ENCODE data around the gene AGAP1.

AGAP1 gene

DNA sequence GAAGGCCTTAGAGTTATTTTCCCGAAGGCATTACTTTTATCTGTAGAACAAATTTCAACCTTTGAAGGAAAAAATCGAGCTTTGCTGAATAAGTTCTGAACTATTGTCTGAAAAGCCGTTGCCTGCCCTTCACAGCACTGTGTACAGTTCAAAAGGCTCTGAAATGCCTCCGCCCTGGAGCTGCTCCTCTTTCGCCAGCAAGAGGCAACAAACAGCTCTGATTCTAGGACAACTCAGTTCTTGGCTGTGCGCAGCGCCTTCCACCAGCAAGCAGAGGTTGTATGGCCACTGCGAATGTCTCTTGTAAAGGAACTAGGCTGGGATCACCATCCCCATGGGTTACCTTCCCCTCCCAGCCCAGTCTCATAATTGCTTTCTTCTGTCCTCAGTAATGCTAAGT is 365.8 kb downstream of the AGAP1 start:
- no peak for DNase-seq

DNA sequence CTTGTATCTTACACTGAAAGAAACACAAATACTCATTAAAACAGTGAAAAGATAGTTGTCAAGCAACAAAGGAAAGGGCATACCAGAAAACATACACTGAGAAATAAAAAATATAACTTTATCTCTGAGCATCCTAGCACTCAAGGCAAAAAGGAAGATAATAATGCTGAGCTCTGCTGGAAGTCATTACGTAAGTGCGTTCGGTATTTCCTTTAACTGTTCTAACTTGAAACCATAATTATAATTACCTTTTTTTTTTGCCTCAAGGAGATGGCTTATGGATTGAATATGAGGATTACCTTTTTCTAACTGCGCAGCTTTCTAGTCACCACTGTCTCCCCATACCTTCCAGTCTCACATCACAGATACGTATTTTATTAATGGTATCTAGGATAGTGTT is 366.3 kb downstream of the AGAP1 start:
- no peak for DNase-seq

- no peak for DNase-seq
Observed at GRCh38 chr2:235860871-235861270, 367.0 kb downstream of the AGAP1 start.

DNA sequence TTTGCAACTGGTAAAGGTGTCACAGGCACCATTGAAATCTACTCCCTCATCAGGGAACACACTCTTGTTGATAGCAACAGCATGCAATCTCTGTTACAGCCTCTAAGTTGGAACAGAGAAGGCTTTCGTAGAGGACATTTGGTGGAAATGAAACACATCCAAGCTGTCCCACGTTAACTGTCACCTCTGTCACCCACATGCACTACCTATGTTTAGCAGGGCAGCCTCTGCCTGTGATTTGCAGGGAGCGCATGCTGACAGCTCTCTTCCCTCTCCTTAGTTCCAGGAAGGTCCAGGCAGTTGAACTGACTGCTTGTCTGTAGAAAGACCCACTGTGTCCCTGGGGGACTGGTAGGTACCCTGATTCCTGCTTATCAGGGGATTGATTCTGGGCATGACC is 367.5 kb downstream of the AGAP1 start:
- DNase-seq = no peak

- DNase-seq = no peak
Observed at GRCh38 chr2:235863414-235863813, 369.6 kb downstream of the AGAP1 start.

GRCh38 chr2:235864302-235864701 is 370.5 kb downstream of the AGAP1 start:
- DNase-seq = no peak

DNA sequence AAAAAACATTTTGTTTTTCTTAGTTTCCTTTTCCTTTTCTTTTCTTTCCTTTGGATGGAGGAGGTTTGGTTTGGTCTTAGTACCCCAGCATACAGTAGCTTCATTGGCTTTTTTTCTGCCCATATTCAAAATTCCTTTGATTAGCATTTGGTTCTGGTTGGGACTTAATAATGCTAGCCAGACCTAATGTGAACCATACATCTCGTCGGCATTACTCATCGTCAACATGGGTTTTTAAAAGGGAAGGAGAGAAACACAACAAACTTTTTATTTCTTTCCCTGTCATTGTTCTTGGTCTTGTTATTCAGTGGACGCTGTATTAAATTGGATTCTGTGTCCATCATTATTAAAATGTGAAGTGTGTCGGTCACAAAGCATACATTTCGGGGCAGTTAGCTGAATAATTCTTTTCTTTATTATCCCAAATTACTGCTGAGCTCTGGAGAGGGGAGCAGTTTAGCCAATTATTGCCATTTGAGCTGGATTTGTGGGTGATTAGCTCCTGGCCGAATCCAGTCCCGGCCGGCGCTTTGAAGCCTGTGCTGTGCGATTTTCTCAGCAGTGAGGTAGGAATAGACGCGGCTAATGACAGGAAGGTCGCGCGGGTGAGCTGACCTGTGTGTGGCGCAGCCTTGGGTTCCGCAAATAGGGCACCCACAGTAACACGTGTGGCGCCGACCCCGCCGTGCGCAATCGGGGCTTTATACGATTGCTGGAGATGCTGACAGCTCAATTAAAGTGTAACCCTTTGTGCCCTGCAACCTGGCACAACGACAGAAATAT is 371.1 kb downstream of the AGAP1 start:
- DNase-seq = no peak

DNA sequence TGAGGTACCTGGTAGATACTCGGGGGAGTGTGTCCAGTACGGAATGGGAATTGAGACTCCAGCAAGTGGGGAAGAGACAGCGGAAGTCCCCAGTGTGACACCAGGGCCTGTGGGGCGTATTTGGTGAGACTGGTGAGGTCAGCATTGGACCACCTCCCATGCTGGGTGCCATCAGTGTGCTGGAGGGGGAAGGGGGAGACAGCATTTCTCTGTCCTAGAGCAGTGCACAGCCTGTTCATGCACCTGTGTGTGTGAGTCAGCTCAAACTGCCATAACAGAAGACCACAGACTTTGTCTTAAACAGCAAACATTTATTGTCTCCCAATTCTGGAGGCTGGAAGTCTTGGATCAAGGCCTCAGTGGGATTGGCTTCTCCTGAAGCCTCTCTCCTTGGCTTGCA is 372.5 kb downstream of the AGAP1 start:
- no peak for DNase-seq

DNA sequence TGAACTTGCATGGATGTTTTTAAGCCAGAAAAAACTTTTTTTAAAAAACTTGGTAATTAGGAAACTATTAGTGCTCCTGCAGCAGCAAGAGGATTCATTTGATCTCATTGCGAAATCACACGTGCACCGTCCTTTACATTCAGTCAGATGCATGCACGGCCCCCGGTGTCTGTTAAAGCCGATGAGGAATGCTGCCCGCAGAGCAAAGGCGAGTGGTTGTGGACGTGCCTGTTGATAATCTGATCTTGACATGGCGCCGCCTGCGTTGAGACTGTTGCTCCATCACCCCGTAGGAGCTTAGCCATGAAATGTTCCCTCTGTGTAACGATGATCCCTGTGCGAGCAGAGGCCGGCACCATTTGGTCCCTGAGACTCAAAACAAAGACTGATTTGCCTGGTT is 374.4 kb downstream of the AGAP1 start:
- no peak for DNase-seq

GRCh38 chr2:235868645-235869044 is 374.8 kb downstream of the AGAP1 start:
- no peak for DNase-seq

DNA sequence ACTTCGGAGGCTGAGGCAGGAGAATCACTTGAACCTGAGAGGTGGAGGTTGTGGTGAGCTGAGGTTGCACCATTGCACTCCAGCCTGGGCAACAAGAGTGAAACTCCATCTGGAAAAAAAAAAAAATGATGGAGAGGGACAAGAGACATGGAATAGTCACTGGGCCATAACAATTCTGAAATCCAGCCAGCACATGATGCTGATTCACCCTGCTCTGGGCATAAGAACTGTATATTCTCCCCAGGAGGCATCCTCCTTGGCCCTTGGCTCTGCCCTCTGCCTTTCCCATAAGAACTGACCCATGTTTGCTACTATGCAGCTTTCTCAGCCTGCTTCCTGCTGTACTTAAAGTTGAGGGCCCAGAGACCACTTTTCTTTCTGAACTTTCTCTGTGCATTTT is 376.7 kb downstream of the AGAP1 start:
- no peak for DNase-seq

- no peak for DNase-seq
Observed at GRCh38 chr2:235876099-235876679, 382.3 kb downstream of the AGAP1 start.

DNA sequence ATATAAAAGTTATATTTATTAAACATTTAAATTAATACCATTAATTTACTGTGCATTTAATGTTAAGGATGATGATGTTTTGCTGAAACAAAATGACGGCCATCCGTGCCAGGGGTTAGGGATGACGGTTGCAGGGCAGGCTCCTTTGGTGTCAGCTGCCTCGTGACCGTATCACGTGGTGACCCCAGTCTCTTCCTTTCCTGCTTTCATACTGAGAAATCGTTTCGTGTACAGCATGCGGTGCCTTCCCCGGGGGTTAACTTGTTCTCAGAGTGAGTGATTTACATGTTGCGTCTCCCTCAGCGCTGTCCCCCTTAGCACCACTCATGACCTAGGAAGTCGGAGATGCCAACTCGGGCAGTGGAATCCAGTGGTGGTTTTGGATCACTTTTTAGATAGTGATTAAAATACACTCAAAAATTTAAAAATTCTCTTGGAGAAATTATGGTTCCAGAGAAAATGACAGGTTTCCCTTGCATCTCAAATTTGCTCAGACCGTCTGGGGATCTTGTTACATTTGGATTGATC is 383.5 kb downstream of the AGAP1 start:
- no peak for DNase-seq

GRCh38 chr2:235879116-235879515 is 385.3 kb downstream of the AGAP1 start:
- no peak for DNase-seq

DNA sequence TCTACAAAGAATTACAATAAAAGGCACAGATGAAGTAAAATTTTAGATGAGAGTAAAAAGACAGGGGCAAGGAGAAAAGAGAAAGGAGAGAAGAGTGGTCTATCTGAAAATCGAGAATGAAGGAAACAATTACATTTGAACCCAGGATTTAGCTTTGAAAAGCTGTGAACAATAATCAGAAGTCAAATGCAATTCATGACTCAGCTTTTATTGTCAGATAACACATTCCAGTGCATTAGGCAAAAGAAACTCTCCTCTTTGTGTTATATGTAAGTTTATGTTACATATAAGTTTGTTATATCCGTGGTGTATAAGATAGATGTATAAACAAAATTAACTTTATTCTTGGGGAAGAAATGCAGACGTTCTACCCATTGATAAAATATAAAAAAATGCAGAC is 389.8 kb downstream of the AGAP1 start:
- no peak for DNase-seq

DNA sequence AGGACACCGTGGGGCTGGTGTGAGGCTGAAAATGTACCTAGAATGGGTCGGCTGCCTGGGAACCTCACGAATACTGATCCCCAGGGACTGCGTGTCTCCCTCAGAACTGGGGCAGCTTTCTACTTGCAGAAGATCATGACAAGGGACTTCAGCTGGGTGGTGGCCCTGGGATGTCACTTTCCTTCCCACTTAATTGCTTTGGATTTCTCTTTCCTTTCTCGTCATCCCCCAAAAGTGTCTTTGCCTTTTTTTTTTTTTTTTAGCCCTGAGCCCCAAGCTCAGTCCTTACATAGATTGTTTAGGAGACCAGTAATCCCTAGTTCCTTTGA is 395.4 kb downstream of the AGAP1 start:
- DNase-seq = no peak

GRCh38 chr2:235893129-235893698 is 399.4 kb downstream of the AGAP1 start:
- DNase-seq = no peak

DNA sequence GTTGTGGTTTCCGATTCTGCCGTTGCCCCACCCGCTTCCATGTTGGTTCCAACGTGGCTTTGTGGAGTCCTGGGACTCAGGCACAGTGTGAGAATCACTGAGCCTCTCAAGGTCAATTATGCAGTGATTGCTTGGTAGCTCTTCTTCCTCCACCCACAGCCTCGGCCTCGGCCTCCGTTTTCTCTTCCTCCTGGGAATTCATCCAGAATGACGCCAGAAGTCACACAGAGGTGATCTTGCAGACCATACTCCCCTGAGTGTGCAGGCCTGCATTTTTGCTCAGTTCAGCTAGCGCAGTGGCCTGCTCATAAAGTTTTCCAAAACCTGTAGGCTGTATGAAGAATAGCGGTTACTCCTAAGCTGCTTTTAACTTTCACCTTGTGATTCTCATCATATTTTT is 401.0 kb downstream of the AGAP1 start:
- no peak for DNase-seq

- DNase-seq = no peak
Observed at GRCh38 chr2:235896061-235896460, 402.2 kb downstream of the AGAP1 start.

- no peak for DNase-seq
Observed at GRCh38 chr2:235897992-235898391, 404.1 kb downstream of the AGAP1 start.

- no peak for DNase-seq
Observed at GRCh38 chr2:235898766-235899165, 404.9 kb downstream of the AGAP1 start.

- no peak for DNase-seq
Observed at GRCh38 chr2:235900631-235901030, 406.8 kb downstream of the AGAP1 start.

GRCh38 chr2:235901243-235901642 is 407.4 kb downstream of the AGAP1 start:
- DNase-seq = no peak

- DNase-seq = no peak
Observed at GRCh38 chr2:235903782-235904584, 410.1 kb downstream of the AGAP1 start.
